Lung (tissue), 12 donors: ENCODE measurements around the gene OPCML. TPM values are rescaled to one million over a fixed set of nuclear protein-coding genes. Genes with fewer than 3 reads are reported as not detected.

Experiments used
- ATAC-seq: fragments of 200-7000 bp; cut with Tn5 transposase; one replicate; pipeline ENCODE4 v1.9.1; 2020; ENCODE audit warnings: moderate number of reproducible peaks; ENCODE audit not compliant: insufficient read depth, low FRiP score
- DNase-seq, 3 donors: peaks; one replicate each; pipeline ENCODE4 v3.0.0-alpha.2; 2013 to 2017
- H3K27ac ChIP-seq, 2 donors: one replicate each; pipeline ENCODE4 v1.5.1; 2013; ENCODE audit warnings: mild to moderate bottlenecking in 2 of 2, moderate library complexity in 2 of 2, control low read depth in 1 of 2, inconsistent platforms in 1 of 2, low read depth in 1 of 2, low read length in 1 of 2
- H3K27me3 ChIP-seq, 3 donors: one replicate each; pipeline ENCODE4 v1.5.1; 2013; ENCODE audit warnings: low read length in 2 of 3; ENCODE audit not compliant: control insufficient read depth in 3 of 3, insufficient read depth in 3 of 3
- H3K36me3 ChIP-seq, 4 donors: one replicate each; pipeline ENCODE4 v1.5.1; 2013; ENCODE audit warnings: low read length in 4 of 4, mild to moderate bottlenecking in 1 of 4, moderate library complexity in 1 of 4; ENCODE audit not compliant: control insufficient read depth in 4 of 4, insufficient read depth in 4 of 4
- H3K4me1 ChIP-seq, 5 donors: one replicate each; pipeline ENCODE4 v1.5.1; 2013; ENCODE audit warnings: low read length in 5 of 5, mild to moderate bottlenecking in 2 of 5, moderate library complexity in 1 of 5; ENCODE audit not compliant: control insufficient read depth in 5 of 5, insufficient read depth in 5 of 5
- H3K4me3 ChIP-seq: one replicate; pipeline ENCODE4 v1.5.1; 2013; ENCODE audit warnings: mild to moderate bottlenecking, control low read depth, moderate library complexity
- H3K9ac ChIP-seq, 2 donors: one replicate each; pipeline ENCODE4 v1.5.1; 2013; ENCODE audit warnings: low read length in 2 of 2, control low read depth in 1 of 2; ENCODE audit not compliant: insufficient read depth in 1 of 2
- H3K9me3 ChIP-seq, 4 donors: one replicate each; pipeline ENCODE4 v1.5.1; 2013; ENCODE audit warnings: low read length in 3 of 4, mild to moderate bottlenecking in 1 of 4, moderate library complexity in 1 of 4; ENCODE audit not compliant: control insufficient read depth in 4 of 4, insufficient read depth in 3 of 4
- CTCF ChIP-seq: IDR thresholded peaks from 2 replicates; pipeline ENCODE4 v1.5.1; 2012; ENCODE audit warnings: mild to moderate bottlenecking; ENCODE audit errors: control extremely low read depth, extremely low read depth
- WGBS, 2 donors: extraction: QIAGEN DNeasy Blood & Tissue Kit; methylation state at CpG; one replicate each; pipeline ENCODE4 v1.1.7; 2013; 5-methylcytosine and 5-hydroxymethylcytosine counted together
- polyA plus RNA-seq, 2 donors: library from polyadenylated mRNA; stranded (reverse); fragments of 200-250 nt; gene quantifications; one replicate each; pipeline ENCODE4 v1.2.1, GENCODE V29; 2013
- total RNA-seq, 2 donors: library from RNA; depleted of rRNA in 1 of 2; stranded (reverse); fragments of >200 nt in 1 of 2; gene quantifications; one replicate each; pipeline ENCODE4 v1.2.1, GENCODE V29; 2014 to 2021
- donor health status: control.
- donor health status: control.
- donor health status: Bipolar disorder and iron deficiency.
- donor health status: healthy.
- donor health status: DM: yes; HTN: yes; CAD: no.

The OPCML gene
- total and polyA plus RNA-seq, 4 donors = 0.49 to 0.74 TPM; not detected in 2

- Histone ChIP-seq H3K9ac (no peak overlapping the region), H3K4me3 (no peak overlapping the region), H3K27ac (no peak overlapping the region), H3K9me3 (peaks cover 0 to 4% (median 0%) of the 10 kb centered on the region in 4 donors), H3K27me3 (peaks cover 0 to 3% (median 0%) of the 10 kb centered on the region in 3 donors), H3K4me1 (peaks cover 0 to 15% (median 13%) of the 10 kb centered on the region in 5 donors), H3K36me3 (no peaks in the 10 kb centered on the region)
- 81% methylated on average over 18 of the region's 18 CpGs for WGBS, 2 donors
- no peak for DNase-seq
- ATAC-seq = no peak
- no peak for TF ChIP-seq CTCF
Observed at GRCh38 chr11:132910011-132910760, 622.1 kb downstream of the OPCML start.

- no peak for TF ChIP-seq CTCF
- Histone ChIP-seq H3K27me3 (peaks cover 0 to 3% (median 0%) of the 10 kb centered on the region in 3 donors), H3K4me3 (no peak overlapping the region), H3K36me3 (no peaks in the 10 kb centered on the region), H3K4me1 (peaks cover 0 to 15% (median 13%) of the 10 kb centered on the region in 5 donors), H3K9me3 (no peaks in the 10 kb centered on the region), H3K27ac (no peak overlapping the region), H3K9ac (no peak overlapping the region)
- 85 to 89% methylated on average over 8 of the region's 8 CpGs for WGBS, 2 donors
- ATAC-seq (no peak), DNase-seq (no peak)
Observed at GRCh38 chr11:132909021-132909606, 623.2 kb downstream of the OPCML start.

GRCh38 chr11:132908414-132908810, 623.9 kb downstream of the OPCML start:
- H3K27ac ChIP-seq = no peak overlapping the region
- no peak for TF ChIP-seq CTCF
- 88 to 93% methylated on average over 4 of the region's 4 CpGs for whole genome bisulfite sequencing, 2 donors
- H3K27me3 ChIP-seq = peaks cover 0 to 3% (median 0%) of the 10 kb centered on the region in 3 donors
- DNase-seq (no peak), ATAC-seq (no peak)
- H3K9me3 ChIP-seq = no peaks in the 10 kb centered on the region
- H3K36me3 ChIP-seq = no peaks in the 10 kb centered on the region
- no peak overlapping the region for H3K9ac ChIP-seq
- no peak overlapping the region for H3K4me3 ChIP-seq
- H3K4me1 ChIP-seq = peaks cover 0 to 15% (median 13%) of the 10 kb centered on the region in 5 donors
